OCI-LY7 (cell line): Measurements from ENCODE around the gene CLDN24. TPM values are rescaled to one million over a fixed set of nuclear protein-coding genes. Genes with fewer than 3 reads are reported as not detected.
"Not testable (repeated sequence)": the region's sequence is repeated elsewhere in the genome, so short reads cannot be mapped to it uniquely, and the experiment has no call there.

ENCODE experiments used
- BruUV-seq: library from RNA; stranded (reverse); fragments of 400-500 nt; replicated peaks from 2 replicates; lab custom pipeline; 2021; lab: Mats Ljungman, UMichigan
- CTCF ChIA-PET: fragments of 300-600 bp; sonication (Branson Sonifier 250); formaldehyde crosslinking; loops from one replicate; lab custom pipeline; 2022; ENCODE audit warnings: antibody characterized with exemption; ENCODE audit not compliant: unreplicated experiment; lab: Charles Lee
- POLR2A ChIA-PET: fragments of 300-600 bp; sonication (Branson Sonifier 250); formaldehyde crosslinking; loops from one replicate; lab custom pipeline; 2022; ENCODE audit warnings: antibody characterized with exemption; lab: Charles Lee
- DNase-seq: peaks from one replicate; pipeline ENCODE4 v3.0.0-alpha.2; 2015; ENCODE audit warnings: low spot score
- H2AFZ ChIP-seq: fragments of 200-600 bp; sonication (generic), shearing (Covaris generic); 2 replicates; pipeline ENCODE4 v1.6.1; 2014; ENCODE audit warnings: mild to moderate bottlenecking, antibody characterized with exemption, low read length, moderate library complexity
- H3K27ac ChIP-seq: fragments of 200-600 bp; sonication (generic); 2 replicates; pipeline ENCODE4 v1.5.1; 2014; ENCODE audit warnings: mixed run types, low read depth, mild to moderate bottlenecking, moderate library complexity, low read length, inconsistent platforms; ENCODE audit not compliant: poor library complexity, severe bottlenecking
- H3K36me3 ChIP-seq: fragments of 200-600 bp; sonication (generic); 2 replicates; pipeline ENCODE4 v1.6.1; 2014; ENCODE audit warnings: mild to moderate bottlenecking, antibody characterized with exemption, low read length, moderate library complexity, mixed read lengths; ENCODE audit not compliant: insufficient read depth
- H3K4me1 ChIP-seq: fragments of 200-600 bp; sonication (generic); 2 replicates; pipeline ENCODE4 v1.5.1; 2014; ENCODE audit warnings: mild to moderate bottlenecking, low read length; ENCODE audit not compliant: insufficient read depth, poor library complexity, severe bottlenecking
- H3K4me2 ChIP-seq: fragments of 200-600 bp; sonication (generic); 2 replicates; pipeline ENCODE4 v1.6.1; 2014; ENCODE audit warnings: mild to moderate bottlenecking, low read length
- H3K4me3 ChIP-seq: fragments of 200-600 bp; sonication (generic); 2 replicates; pipeline ENCODE4 v1.5.1; 2014; ENCODE audit warnings: mild to moderate bottlenecking, low read depth, low read length; ENCODE audit not compliant: poor library complexity, severe bottlenecking
- H3K79me2 ChIP-seq: fragments of 200-600 bp; sonication (generic); 2 replicates; pipeline ENCODE4 v1.6.1; 2016; ENCODE audit warnings: low read depth, mild to moderate bottlenecking, low read length, moderate library complexity, mixed read lengths; ENCODE audit not compliant: insufficient read depth
- H3K9me2 ChIP-seq: fragments of 200-600 bp; sonication (generic); 2 replicates; pipeline ENCODE4 v1.6.1; 2016; ENCODE audit warnings: mild to moderate bottlenecking, low read length, mixed read lengths; ENCODE audit not compliant: insufficient read depth
- H3K9me3 ChIP-seq: fragments of 200-600 bp; sonication (generic); 2 replicates; pipeline ENCODE4 v1.6.1; 2014; ENCODE audit warnings: mild to moderate bottlenecking, mixed run types, low read length, mixed read lengths
- H4K20me1 ChIP-seq: fragments of 200-600 bp; sonication (generic); 2 replicates; pipeline ENCODE4 v1.6.1; 2014; ENCODE audit warnings: mild to moderate bottlenecking, antibody characterized with exemption, low read length, moderate library complexity, mixed read lengths; ENCODE audit not compliant: insufficient read depth
- EZH2phosphoT487 ChIP-seq: fragments of 200-600 bp; sonication (generic); IDR thresholded peaks from 2 replicates; pipeline ENCODE4 v1.6.1; 2018; ENCODE audit warnings: low read depth, borderline replicate concordance, mild to moderate bottlenecking, mixed run types, antibody characterized with exemption, low read length, moderate library complexity, mixed read lengths
- intact Hi-C: fragments of 100-400 bp; cut with micrococcal nuclease; formaldehyde crosslinking; loops from one replicate; pipeline ENCODE4 v1.10.0; 2022; ENCODE audit not compliant: unreplicated experiment
- total RNA-seq, 2 experiments: library from RNA; depleted of rRNA in 1 of 2; stranded (reverse); fragments of >200 nt in 1 of 2; shearing (Covaris generic) in 1 of 2; gene quantifications; 2 replicates each; pipeline ENCODE4 v1.2.3, GENCODE V29; 2014 to 2022
- TF ChIP-seq, protein P1 (sequence below): fragments of 200-600 bp; sonication (generic); conservative IDR thresholded peaks from 2 replicates; pipeline ENCODE4 v1.5.1; 2014; ENCODE audit warnings: mild to moderate bottlenecking, antibody characterized with exemption, low read length, moderate library complexity, mixed read lengths

CLDN24 gene
- total RNA-seq, 2 experiments from 2014 or later: not detected

DNA sequence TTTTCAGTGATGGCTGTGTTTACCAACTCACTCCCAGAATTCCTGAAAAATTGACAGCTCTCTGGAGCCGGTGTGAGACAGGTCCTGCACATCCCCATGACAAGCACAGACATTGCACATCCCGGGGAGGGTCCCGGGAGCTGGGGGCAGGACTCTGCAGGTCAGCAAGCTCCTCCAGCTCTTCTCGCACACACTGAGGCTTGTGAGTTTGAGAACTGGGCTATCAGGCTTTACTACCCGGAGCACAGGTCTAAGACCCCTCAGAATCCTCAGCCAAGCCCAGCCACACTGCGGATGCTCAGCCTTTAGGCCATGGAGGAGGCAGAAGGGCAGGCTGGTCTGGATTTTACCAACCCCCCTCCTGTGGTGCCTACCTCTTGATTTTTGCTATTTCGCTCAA is 5.6 kb upstream of the CLDN24 start:
- DNase-seq: no peak
- H2AFZ ChIP-seq: no peak overlapping the region
- no peaks in the 10 kb centered on the region for H4K20me1 ChIP-seq
- no peak overlapping the region for H3K4me2 ChIP-seq
- no TSS peak for BruUV-seq
- H3K9me2 ChIP-seq: no peaks in the 10 kb centered on the region
- no peaks in the 10 kb centered on the region for H3K79me2 ChIP-seq
- intact Hi-C loops: no loop called here
- H3K27ac ChIP-seq: no peak overlapping the region
- no peak overlapping the region for H3K4me3 ChIP-seq
- CTCF ChIA-PET: no interaction called here
- no peak for TF ChIP-seq EZH2phosphoT487
- TF ChIP-seq, protein P1, sequence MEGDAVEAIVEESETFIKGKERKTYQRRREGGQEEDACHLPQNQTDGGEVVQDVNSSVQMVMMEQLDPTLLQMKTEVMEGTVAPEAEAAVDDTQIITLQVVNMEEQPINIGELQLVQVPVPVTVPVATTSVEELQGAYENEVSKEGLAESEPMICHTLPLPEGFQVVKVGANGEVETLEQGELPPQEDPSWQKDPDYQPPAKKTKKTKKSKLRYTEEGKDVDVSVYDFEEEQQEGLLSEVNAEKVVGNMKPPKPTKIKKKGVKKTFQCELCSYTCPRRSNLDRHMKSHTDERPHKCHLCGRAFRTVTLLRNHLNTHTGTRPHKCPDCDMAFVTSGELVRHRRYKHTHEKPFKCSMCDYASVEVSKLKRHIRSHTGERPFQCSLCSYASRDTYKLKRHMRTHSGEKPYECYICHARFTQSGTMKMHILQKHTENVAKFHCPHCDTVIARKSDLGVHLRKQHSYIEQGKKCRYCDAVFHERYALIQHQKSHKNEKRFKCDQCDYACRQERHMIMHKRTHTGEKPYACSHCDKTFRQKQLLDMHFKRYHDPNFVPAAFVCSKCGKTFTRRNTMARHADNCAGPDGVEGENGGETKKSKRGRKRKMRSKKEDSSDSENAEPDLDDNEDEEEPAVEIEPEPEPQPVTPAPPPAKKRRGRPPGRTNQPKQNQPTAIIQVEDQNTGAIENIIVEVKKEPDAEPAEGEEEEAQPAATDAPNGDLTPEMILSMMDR: no peak
- no peaks in the 10 kb centered on the region for H3K4me1 ChIP-seq
- no peaks in the 10 kb centered on the region for H3K9me3 ChIP-seq
- H3K36me3 ChIP-seq: no peaks in the 10 kb centered on the region
- POLR2A ChIA-PET: interaction anchor here (0.7 kb wide), 1 partner anchor 363 kb away, joined by 4 read pairs; no protein-coding TSS in a partner anchor

DNA sequence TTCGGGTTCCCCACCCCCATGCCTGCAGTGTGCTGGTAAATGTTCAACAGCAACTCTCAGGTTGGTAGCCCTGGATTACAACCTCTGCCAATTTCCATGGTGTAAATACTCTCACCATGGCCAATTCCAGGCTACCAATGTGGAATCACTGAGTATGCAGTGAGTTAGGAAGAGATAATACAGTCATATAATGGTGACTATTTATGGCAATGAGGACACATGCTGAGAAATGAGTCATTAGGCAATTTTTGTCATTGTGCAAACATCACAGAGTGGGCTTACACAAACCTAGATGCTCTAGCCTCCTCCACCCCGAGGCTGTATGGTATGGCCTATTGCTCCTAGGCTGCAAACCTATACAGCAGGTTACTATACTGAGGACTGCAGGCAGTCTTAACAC is 4.6 kb upstream of the CLDN24 start:
- H3K9me3 ChIP-seq: no peaks in the 10 kb centered on the region
- H3K4me2 ChIP-seq: no peak overlapping the region
- intact Hi-C loops: no loop called here
- no peaks in the 10 kb centered on the region for H4K20me1 ChIP-seq
- H3K36me3 ChIP-seq: no peaks in the 10 kb centered on the region
- no peak for DNase-seq
- no peak for TF ChIP-seq EZH2phosphoT487
- TF ChIP-seq, protein P1: no peak
- CTCF ChIA-PET: no interaction called here
- H2AFZ ChIP-seq: no peak overlapping the region
- no peak overlapping the region for H3K27ac ChIP-seq
- H3K79me2 ChIP-seq: no peaks in the 10 kb centered on the region
- POLR2A ChIA-PET: no interaction called here
- H3K4me3 ChIP-seq: no peak overlapping the region
- H3K9me2 ChIP-seq: no peaks in the 10 kb centered on the region
- BruUV-seq: no TSS peak
- no peaks in the 10 kb centered on the region for H3K4me1 ChIP-seq

DNA sequence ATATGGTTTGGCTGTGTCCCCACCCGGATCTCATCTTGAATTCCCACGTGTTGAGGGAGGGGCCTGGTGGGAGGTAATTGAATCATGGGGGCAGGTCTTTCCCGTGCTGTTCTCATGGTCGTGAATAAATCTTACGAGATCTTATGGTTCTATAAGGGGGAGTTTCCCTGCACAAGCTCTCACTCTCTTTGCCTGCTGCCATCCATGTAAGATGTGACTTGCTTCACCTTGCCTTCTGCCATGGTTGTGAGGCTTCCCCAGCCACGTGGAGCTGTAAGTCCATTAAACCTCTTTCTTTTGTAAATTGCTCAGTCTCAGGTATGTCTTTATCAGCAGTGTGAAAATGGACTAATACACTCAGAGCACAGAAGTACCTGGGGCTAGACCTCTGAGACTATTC is 4.2 kb upstream of the CLDN24 start:
- H3K4me2 ChIP-seq, H3K4me3 ChIP-seq, BruUV-seq, H3K4me1 ChIP-seq, H4K20me1 ChIP-seq, H3K36me3 ChIP-seq, intact Hi-C loops, CTCF ChIA-PET, H3K9me3 ChIP-seq, H3K27ac ChIP-seq, POLR2A ChIA-PET, H3K79me2 ChIP-seq, H2AFZ ChIP-seq, H3K9me2 ChIP-seq, DNase-seq: not testable (repeated sequence)
